ENCODE measurements around the gene DNAH3. TPM values are rescaled to one million over a fixed set of nuclear protein-coding genes. Genes with fewer than 3 reads are reported as not detected.
A peak's percentile ranks its signal among the peaks of the same experiment; 100 is the strongest.
"Not testable (repeated sequence)": the region's sequence is repeated elsewhere in the genome, so short reads cannot be mapped to it uniquely, and the experiment has no call there.

DNAH3 gene
- polyA plus RNA-seq, 12 donors = 0.08 to 0.97 (median 0.41) TPM; not detected in 2

DNA sequence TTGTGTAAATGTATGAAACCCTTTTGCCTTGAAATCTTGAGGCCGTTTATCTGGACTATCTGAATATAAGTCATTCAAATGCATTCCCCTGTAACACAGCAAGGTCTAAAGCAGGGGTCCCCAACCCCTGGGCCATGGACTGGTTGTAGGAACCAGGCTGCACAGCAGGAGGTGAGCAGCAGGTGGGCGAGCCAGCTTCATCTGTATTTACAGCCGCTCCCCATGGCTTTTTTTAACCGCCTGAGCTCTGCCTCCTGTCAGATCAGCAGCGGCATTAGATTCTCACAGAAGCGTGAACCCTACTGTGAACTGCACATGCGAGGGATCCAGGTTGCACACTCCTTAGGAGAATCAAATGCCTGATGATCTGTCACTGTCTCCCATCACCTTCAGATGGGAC, 24.1 kb downstream of the DNAH3 start:
- DNase-seq = no peak

- no peak for DNase-seq
These were observed 25.5 kb downstream of the DNAH3 start for GRCh38 chr16:21125191-21125590.

- no peak for DNase-seq
These were observed 29.6 kb downstream of the DNAH3 start for GRCh38 chr16:21120976-21121520.

- DNase-seq = no peak
These were observed 33.1 kb downstream of the DNAH3 start for GRCh38 chr16:21117567-21117966.

DNA sequence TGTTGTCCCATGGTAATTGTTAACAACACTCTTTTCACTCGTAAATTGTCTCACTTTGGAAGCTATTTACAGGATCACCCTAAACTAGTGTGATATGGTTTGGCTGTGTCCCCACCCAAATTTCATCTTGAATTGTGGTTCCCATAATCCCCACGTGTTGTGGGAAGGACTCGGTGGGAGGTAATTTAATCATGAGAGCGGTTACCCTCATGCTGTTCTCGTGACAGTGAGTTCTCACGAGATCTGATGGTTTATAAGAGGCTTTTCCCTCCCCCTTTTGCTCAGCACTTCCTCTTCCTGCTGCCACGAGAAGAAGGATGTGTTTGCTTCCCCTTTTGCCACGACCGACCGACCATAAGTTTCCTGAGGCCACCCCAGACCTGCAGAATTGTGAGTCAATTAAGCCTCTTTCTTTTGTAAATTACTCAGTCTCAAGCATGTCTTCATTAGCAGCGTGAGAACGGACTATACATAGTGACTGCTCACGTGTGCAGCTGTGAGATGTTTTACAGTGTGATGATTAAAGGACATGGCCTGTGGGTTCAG, 34.4 kb downstream of the DNAH3 start:
- no peak for DNase-seq

- not testable (repeated sequence) for DNase-seq
These were observed 35.1 kb downstream of the DNAH3 start for GRCh38 chr16:21115551-21115950.

GRCh38 chr16:21103941-21104860, 46.4 kb downstream of the DNAH3 start:
- no peak for DNase-seq

DNA sequence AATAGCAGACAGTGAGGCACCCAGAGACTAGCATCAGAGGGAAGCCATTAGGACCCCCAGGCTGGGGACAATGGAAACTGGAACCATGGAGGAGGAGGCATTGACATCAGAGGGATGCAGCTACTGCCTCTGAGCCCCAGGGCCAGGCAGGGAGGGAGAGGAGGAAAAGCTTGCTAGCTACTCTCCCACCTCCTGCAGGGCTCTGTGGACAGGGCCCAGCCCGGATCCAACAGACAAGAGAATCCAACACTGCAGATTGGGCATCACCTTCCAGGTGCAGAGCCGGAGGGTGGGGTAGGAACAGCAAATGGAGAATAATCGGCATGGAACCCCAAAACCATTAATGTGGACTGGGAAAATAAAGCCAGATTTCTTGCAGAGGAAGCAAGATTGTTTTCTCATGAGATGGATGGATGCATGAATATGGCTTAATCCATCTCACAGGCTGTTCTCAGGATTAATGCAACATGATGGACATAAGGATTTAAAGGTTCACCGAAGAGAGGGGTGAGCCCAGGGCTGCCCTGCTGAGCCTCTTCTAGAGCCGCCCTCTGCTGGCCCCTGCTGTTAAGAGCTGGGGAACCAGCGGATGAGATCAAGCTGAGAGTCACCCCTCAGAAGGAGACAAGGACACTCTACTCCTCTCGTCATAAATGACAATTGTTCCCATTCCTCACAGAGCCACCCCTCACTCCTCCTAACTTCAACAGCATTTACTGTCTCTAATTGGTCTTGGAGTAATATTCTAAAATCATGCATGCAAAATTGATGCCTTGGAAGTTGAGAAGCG, 48.8 kb downstream of the DNAH3 start:
- DNase-seq = no peak

- no peak for DNase-seq
These were observed 50.2 kb downstream of the DNAH3 start for GRCh38 chr16:21100447-21100846.

- DNase-seq = no peak
These were observed 53.5 kb downstream of the DNAH3 start for GRCh38 chr16:21097151-21097550.

DNA sequence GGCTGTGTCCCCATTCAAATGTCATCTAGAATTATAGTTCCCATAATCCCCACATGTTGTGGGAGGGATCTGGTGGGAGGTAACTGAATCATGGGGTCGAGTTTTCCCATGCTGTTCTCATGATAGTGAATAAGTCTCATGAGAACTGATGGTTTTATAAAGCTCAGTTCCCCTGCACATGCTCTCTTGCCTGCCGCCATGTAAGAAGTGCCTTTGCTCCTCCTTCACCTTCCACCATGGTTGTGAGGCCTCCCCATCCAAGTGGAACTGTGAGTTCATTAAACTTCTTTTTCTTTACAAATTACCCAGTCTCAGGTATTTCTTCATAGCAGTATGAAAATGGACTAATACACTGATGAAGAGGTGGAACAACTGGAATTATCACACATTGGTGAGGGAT, 55.9 kb downstream of the DNAH3 start:
- DNase-seq = not testable (repeated sequence)

- DNase-seq = no peak
These were observed 57.7 kb downstream of the DNAH3 start for GRCh38 chr16:21092951-21093350.

GRCh38 chr16:21088646-21089538, 61.8 kb downstream of the DNAH3 start:
- DNase-seq = no peak

GRCh38 chr16:21088143-21088542, 62.5 kb downstream of the DNAH3 start:
- no peak for DNase-seq

GRCh38 chr16:21084631-21085225, 65.9 kb downstream of the DNAH3 start:
- DNase-seq = no peak

- peak; percentile 50 for DNase-seq
These were observed 66.8 kb downstream of the DNAH3 start for GRCh38 chr16:21083729-21084268.

DNA sequence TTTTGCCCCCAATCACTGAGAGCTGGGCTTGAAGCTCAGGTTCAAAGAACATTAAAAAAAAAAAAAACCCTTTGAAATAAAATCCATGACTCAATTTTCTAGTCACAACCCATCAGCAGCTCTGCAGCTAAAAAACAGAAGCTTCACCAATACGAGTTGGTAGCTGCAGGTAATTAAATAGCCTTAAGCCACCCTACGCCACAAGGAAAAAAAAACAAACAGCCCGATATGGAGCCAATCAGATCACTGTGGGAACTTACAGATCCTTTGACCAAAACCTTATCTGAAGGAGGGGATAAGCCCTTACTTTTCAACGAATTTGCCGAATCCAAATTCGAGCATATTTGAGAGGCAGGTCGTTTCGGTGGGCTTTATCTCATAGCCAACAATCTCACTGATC, 69.3 kb downstream of the DNAH3 start:
- no peak for DNase-seq

DNA sequence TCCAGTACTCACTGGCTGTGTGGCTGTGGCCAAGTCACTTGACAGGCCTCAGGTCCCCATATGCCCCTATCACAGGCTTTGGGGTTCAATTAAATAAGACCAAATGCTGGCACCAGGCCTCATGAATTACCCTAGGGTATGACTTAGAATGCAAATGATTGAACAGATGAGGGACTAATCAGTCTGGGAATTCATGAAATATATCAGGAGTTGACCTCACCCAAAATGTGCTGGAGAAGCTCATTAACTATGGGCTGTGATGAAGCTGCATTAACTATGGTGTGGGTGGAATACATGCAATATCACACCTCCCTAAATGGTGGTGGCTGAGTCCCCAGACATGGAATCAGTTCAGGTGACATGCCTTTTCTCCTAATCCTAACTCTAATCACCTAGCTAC, 72.1 kb downstream of the DNAH3 start:
- DNase-seq = no peak

- DNase-seq = no peak
These were observed 74.3 kb downstream of the DNAH3 start for GRCh38 chr16:21076186-21076883.

- DNase-seq = no peak
These were observed 75.4 kb downstream of the DNAH3 start for GRCh38 chr16:21075252-21075651.
